ENCODE measurements around the gene CLIC5. TPM values are rescaled to one million over a fixed set of nuclear protein-coding genes. Genes with fewer than 3 reads are reported as not detected.

Gene CLIC5
- polyA plus RNA-seq, 1 donor from 2014 or later, result 0.22 TPM

GRCh38 chr6:45946352-45946751 lies 69.3 kb downstream of the CLIC5 start:
- no peak overlapping the region for H2AFZ ChIP-seq (ENCODE audit: low read depth, low read length)
- no peak overlapping the region for H3K4me2 ChIP-seq (ENCODE audit: low read length)
- H4K20me1 ChIP-seq (ENCODE audit: insufficient read depth), result no peaks in the 10 kb centered on the region
- H3K36me3 ChIP-seq (ENCODE audit: insufficient read depth, low read length), result no peaks in the 10 kb centered on the region
- TF ChIP-seq CTCF (IDR thresholded peaks at IDR 0.05; ENCODE audit: poor library complexity, severe bottlenecking), result no peak
- TF ChIP-seq TAF1 (IDR thresholded peaks at IDR 0.05; ENCODE audit: low read depth), result no peak
- TF ChIP-seq POLR2AphosphoS5 (IDR thresholded peaks at IDR 0.05), result no peak
- TF ChIP-seq SMC3 (conservative IDR thresholded peaks at IDR 0.05; ENCODE audit: poor library complexity), result no peak
- no peak for TF ChIP-seq RAD21 (conservative IDR thresholded peaks at IDR 0.05)
- TF ChIP-seq EP300 (conservative IDR thresholded peaks at IDR 0.05; ENCODE audit: poor library complexity, severe bottlenecking), result no peak
- TF ChIP-seq, protein P1, sequence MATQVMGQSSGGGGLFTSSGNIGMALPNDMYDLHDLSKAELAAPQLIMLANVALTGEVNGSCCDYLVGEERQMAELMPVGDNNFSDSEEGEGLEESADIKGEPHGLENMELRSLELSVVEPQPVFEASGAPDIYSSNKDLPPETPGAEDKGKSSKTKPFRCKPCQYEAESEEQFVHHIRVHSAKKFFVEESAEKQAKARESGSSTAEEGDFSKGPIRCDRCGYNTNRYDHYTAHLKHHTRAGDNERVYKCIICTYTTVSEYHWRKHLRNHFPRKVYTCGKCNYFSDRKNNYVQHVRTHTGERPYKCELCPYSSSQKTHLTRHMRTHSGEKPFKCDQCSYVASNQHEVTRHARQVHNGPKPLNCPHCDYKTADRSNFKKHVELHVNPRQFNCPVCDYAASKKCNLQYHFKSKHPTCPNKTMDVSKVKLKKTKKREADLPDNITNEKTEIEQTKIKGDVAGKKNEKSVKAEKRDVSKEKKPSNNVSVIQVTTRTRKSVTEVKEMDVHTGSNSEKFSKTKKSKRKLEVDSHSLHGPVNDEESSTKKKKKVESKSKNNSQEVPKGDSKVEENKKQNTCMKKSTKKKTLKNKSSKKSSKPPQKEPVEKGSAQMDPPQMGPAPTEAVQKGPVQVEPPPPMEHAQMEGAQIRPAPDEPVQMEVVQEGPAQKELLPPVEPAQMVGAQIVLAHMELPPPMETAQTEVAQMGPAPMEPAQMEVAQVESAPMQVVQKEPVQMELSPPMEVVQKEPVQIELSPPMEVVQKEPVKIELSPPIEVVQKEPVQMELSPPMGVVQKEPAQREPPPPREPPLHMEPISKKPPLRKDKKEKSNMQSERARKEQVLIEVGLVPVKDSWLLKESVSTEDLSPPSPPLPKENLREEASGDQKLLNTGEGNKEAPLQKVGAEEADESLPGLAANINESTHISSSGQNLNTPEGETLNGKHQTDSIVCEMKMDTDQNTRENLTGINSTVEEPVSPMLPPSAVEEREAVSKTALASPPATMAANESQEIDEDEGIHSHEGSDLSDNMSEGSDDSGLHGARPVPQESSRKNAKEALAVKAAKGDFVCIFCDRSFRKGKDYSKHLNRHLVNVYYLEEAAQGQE (IDR thresholded peaks at IDR 0.05; ENCODE audit: borderline replicate concordance), result no peak
- no peak for TF ChIP-seq EZH2 (IDR thresholded peaks at IDR 0.05; ENCODE audit: borderline replicate concordance, insufficient read depth, low read length, poor library complexity, severe bottlenecking)
- H3F3A ChIP-seq (ENCODE audit: insufficient read depth, low read length, poor library complexity, severe bottlenecking), result no peaks in the 10 kb centered on the region
- no peak overlapping the region for H3K9ac ChIP-seq (ENCODE audit: low read length)
- H3K4me3 ChIP-seq (ENCODE audit: low read length), result no peak overlapping the region
- H3K9me2 ChIP-seq (ENCODE audit: insufficient read depth, low read length), result no peaks in the 10 kb centered on the region
- no peak overlapping the region for H3K27ac ChIP-seq (ENCODE audit: low read length)
- H3K9me3 ChIP-seq (ENCODE audit: low read length), result no peaks in the 10 kb centered on the region
- no peaks in the 10 kb centered on the region for H3K79me2 ChIP-seq (replicated peaks; ENCODE audit: insufficient read depth, low read length)
- no peaks in the 10 kb centered on the region for H3K27me3 ChIP-seq (ENCODE audit: insufficient read depth, low read depth, low read length)

GRCh38 chr6:45942953-45943352 lies 72.7 kb downstream of the CLIC5 start:
- Histone ChIP-seq H3K27me3 (ENCODE audit: insufficient read depth, low read depth, low read length) (no peaks in the 10 kb centered on the region), H3K27ac (ENCODE audit: low read length) (no peak overlapping the region), H2AFZ (ENCODE audit: low read depth, low read length) (no peak overlapping the region), H3K9ac (ENCODE audit: low read length) (no peak overlapping the region), H3K4me3 (ENCODE audit: low read length) (no peak overlapping the region), H3K36me3 (ENCODE audit: insufficient read depth, low read length) (no peaks in the 10 kb centered on the region), H3K4me2 (ENCODE audit: low read length) (no peak overlapping the region), H3K9me2 (ENCODE audit: insufficient read depth, low read length) (no peaks in the 10 kb centered on the region), H4K20me1 (ENCODE audit: insufficient read depth) (no peaks in the 10 kb centered on the region), H3F3A (ENCODE audit: insufficient read depth, low read length, poor library complexity, severe bottlenecking) (no peaks in the 10 kb centered on the region), H3K79me2 (replicated peaks; ENCODE audit: insufficient read depth, low read length) (no peaks in the 10 kb centered on the region), H3K9me3 (ENCODE audit: low read length) (no peaks in the 10 kb centered on the region)
- TF ChIP-seq, protein P1 (IDR thresholded peaks at IDR 0.05; ENCODE audit: borderline replicate concordance), result no peak
- TF ChIP-seq EZH2 (IDR thresholded peaks at IDR 0.05; ENCODE audit: borderline replicate concordance, insufficient read depth, low read length, poor library complexity, severe bottlenecking) (no peak), TAF1 (IDR thresholded peaks at IDR 0.05; ENCODE audit: low read depth) (no peak), POLR2AphosphoS5 (IDR thresholded peaks at IDR 0.05) (no peak), SMC3 (conservative IDR thresholded peaks at IDR 0.05; ENCODE audit: poor library complexity) (no peak), EP300 (conservative IDR thresholded peaks at IDR 0.05; ENCODE audit: poor library complexity, severe bottlenecking) (no peak), MXI1 (conservative IDR thresholded peaks at IDR 0.05; ENCODE audit: poor library complexity, severe bottlenecking) (no peak), CTCF (IDR thresholded peaks at IDR 0.05; ENCODE audit: poor library complexity, severe bottlenecking) (no peak), RAD21 (conservative IDR thresholded peaks at IDR 0.05) (no peak)
